Fibroblast of mammary gland (primary cell): ENCODE measurements around the gene HSP90AB1.
"Not testable (repeated sequence)": the region's sequence is repeated elsewhere in the genome, so short reads cannot be mapped to it uniquely, and the experiment has no call there.

ENCODE experiments used
- DNase-seq: peaks from one replicate; pipeline ENCODE4 v3.0.0-alpha.2; 2010; ENCODE audit warnings: low read depth
- H3K4me3 ChIP-seq: 2 replicates; pipeline ENCODE4 v1.5.1; 2011; ENCODE audit warnings: low read depth, mild to moderate bottlenecking, low read length, moderate library complexity; ENCODE audit not compliant: control insufficient read depth
- CTCF ChIP-seq: conservative IDR thresholded peaks from 2 replicates; pipeline ENCODE4 v1.5.1; 2011; ENCODE audit warnings: low read depth, low read length, inconsistent platforms; ENCODE audit not compliant: control insufficient read depth, insufficient read depth

HSP90AB1 gene

GRCh38 chr6:44230034-44230675, 16.7 kb upstream of the HSP90AB1 start:
- TF ChIP-seq CTCF: no peak
- no peak for DNase-seq

GRCh38 chr6:44231426-44231825, 15.5 kb upstream of the HSP90AB1 start:
- DNase-seq, H3K4me3 ChIP-seq: not testable (repeated sequence)

More at GRCh38 chr6:44230034-44230675, 16.7 kb upstream of the HSP90AB1 start:
- no peak overlapping the region for H3K4me3 ChIP-seq

- no peak for DNase-seq
- H3K4me3 ChIP-seq: no peak overlapping the region
- TF ChIP-seq CTCF: no peak
Measured at GRCh38 chr6:44232676-44233566, 14.0 kb upstream of the HSP90AB1 start.

- no peak overlapping the region for H3K4me3 ChIP-seq
- no peak for DNase-seq
- TF ChIP-seq CTCF: no peak
Measured at GRCh38 chr6:44233567-44234100, 13.3 kb upstream of the HSP90AB1 start.

GRCh38 chr6:44234101-44235025, 12.5 kb upstream of the HSP90AB1 start:
- TF ChIP-seq CTCF: peak; percentile 88
- no peak overlapping the region for H3K4me3 ChIP-seq
- peak; percentile 79 for DNase-seq

GRCh38 chr6:44235269-44235668, 11.6 kb upstream of the HSP90AB1 start:
- no peak overlapping the region for H3K4me3 ChIP-seq
- DNase-seq: no peak
- no peak for TF ChIP-seq CTCF
